ENCODE data around the gene HELZ2.

Gene HELZ2

GRCh38 chr20:63580796-63581461, 6.9 kb upstream of the HELZ2 start:
- DNase-seq (ENCODE audit: low spot score) = peak; percentile 78

GRCh38 chr20:63579017-63579694, 5.1 kb upstream of the HELZ2 start:
- no peak for TF ChIP-seq CTCF (IDR thresholded peaks at IDR 0.05; ENCODE audit: extremely low read depth, missing control alignments)
- no peak for DNase-seq (ENCODE audit: low spot score)

More at GRCh38 chr20:63580796-63581461, 6.9 kb upstream of the HELZ2 start:
- peak; percentile 46 for TF ChIP-seq CTCF (IDR thresholded peaks at IDR 0.05; ENCODE audit: extremely low read depth, missing control alignments)

- DNase-seq (ENCODE audit: low spot score) = no peak
- TF ChIP-seq CTCF (IDR thresholded peaks at IDR 0.05; ENCODE audit: extremely low read depth, missing control alignments) = no peak
These were observed 4.4 kb upstream of the HELZ2 start for GRCh38 chr20:63578224-63579016.

GRCh38 chr20:63577317-63577894, 3.4 kb upstream of the HELZ2 start:
- TF ChIP-seq CTCF (IDR thresholded peaks at IDR 0.05; ENCODE audit: extremely low read depth, missing control alignments) = no peak
- DNase-seq (ENCODE audit: low spot score) = no peak

GRCh38 chr20:63576311-63576710, 2.3 kb upstream of the HELZ2 start:
- DNase-seq (ENCODE audit: low spot score) = no peak
- TF ChIP-seq CTCF (IDR thresholded peaks at IDR 0.05; ENCODE audit: extremely low read depth, missing control alignments) = no peak

GRCh38 chr20:63574829-63575743, 1.0 kb upstream of the HELZ2 start:
- no peak for TF ChIP-seq CTCF (IDR thresholded peaks at IDR 0.05; ENCODE audit: extremely low read depth, missing control alignments)
- DNase-seq (ENCODE audit: low spot score) = no peak
